Astrocyte (in vitro differentiated cells and primary cell): ENCODE data around the gene PTCRA.

Source experiments
- CTCF ChIP-seq: IDR thresholded peaks from 2 replicates; pipeline ENCODE4 v1.5.1; 2011; ENCODE audit warnings: low read depth, mild to moderate bottlenecking, inconsistent platforms, low read length, moderate library complexity; ENCODE audit not compliant: insufficient read depth
- EZH2 ChIP-seq: IDR thresholded peaks from 2 replicates; pipeline ENCODE4 v1.6.1; 2012; ENCODE audit warnings: mild to moderate bottlenecking, low read length, inconsistent platforms; ENCODE audit not compliant: insufficient read depth

- TF ChIP-seq CTCF (no peak), EZH2 (no peak)
Observed at GRCh38 chr6:42974919-42975505, 59.2 kb downstream of the PTCRA start.
